GM13976 (cell line): Measurements from ENCODE around the gene ANKMY2.

Source experiments
- DNase-seq: peaks from one replicate; pipeline ENCODE4 v3.0.0; 2012; ENCODE audit warnings: low spot score
- CTCF ChIP-seq: IDR thresholded peaks from 2 replicates; pipeline ENCODE4 v1.5.1; 2012; ENCODE audit warnings: borderline replicate concordance, mild to moderate bottlenecking; ENCODE audit not compliant: insufficient read depth; ENCODE audit errors: extremely low read depth, missing control alignments, control extremely low read depth
- in situ Hi-C: fragments of 300-500 bp; cut with MboI; formaldehyde crosslinking; loops from one replicate; pipeline ENCODE4 v1.12.0; 2022; ENCODE audit warnings: low sequenced_read_pairs, mixed read lengths, inconsistent platforms; ENCODE audit not compliant: unreplicated experiment

The ANKMY2 gene

DNA sequence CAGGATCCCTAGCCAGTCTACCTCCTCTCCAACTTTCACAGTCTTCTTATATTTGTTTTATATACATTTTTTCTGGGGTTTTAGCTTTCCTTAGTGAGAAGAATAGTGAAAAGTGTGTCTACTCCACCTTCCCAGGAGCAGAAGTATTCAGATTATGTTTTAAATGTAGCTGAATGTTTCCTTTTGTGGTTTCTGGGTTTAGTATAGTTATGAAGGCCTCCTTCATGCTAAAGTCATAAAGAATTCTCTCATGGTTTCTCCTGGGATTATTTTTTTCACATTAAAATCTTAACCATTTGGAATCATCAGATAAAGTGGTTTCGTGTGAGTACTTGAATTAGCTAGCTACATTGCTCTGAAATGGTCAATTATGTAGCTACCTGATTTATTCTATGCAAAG lies 50.9 kb downstream of the ANKMY2 start:
- no peak for DNase-seq

DNA sequence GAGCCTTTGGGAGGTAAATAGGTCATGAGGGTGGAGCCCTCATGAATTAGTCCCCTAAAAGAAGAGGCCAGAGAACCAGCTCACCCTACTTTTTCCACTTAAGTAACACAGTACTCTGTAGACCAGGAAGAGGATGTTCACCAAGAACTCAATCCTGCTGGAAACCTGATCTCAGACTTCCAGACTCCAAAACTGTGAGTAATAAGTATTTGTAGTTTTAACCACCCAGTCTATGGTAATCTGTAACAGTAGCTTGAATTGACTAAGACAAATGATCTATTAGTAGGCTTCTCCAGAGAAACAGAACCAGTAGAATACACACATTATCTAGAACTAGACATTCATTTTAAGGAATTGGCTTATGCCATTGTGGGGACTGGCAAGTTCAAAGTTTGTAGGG lies 51.5 kb downstream of the ANKMY2 start:
- in situ Hi-C loops = no loop called here
- no peak for DNase-seq
- no peak for TF ChIP-seq CTCF

More for the DNA sequence above, 50.9 kb downstream of the ANKMY2 start:
- no peak for TF ChIP-seq CTCF
- in situ Hi-C loops = no loop called here

DNA sequence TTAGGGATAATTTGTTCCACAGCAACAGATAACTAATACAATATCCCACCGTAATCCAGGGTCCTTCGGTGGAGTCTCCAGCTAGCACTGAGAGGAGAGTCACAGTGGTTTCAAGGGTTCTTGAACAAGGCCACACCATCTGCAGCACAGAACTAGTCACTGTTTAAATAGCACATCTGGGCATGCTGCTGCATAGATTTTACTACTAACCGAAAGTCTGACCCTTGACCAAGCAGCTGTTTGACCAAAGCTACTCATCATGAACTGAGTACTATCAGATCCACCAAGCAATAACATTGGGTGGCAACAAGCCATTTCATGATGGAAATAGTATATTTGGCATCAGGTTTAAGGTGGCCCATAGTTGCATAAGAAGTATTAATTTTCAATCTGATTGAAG lies 53.2 kb downstream of the ANKMY2 start:
- TF ChIP-seq CTCF = no peak
- in situ Hi-C loops = no loop called here
- no peak for DNase-seq

GRCh38 chr7:16590424-16590823 lies 55.1 kb downstream of the ANKMY2 start:
- DNase-seq = no peak
- in situ Hi-C loops = no loop called here

GRCh38 chr7:16589881-16590280 lies 55.7 kb downstream of the ANKMY2 start:
- no peak for TF ChIP-seq CTCF
- no peak for DNase-seq
- in situ Hi-C loops = no loop called here

More at GRCh38 chr7:16590424-16590823, 55.1 kb downstream of the ANKMY2 start:
- no peak for TF ChIP-seq CTCF

- TF ChIP-seq CTCF = no peak
- in situ Hi-C loops = no loop called here
- no peak for DNase-seq
Observed at GRCh38 chr7:16587790-16588189, 57.8 kb downstream of the ANKMY2 start.

DNA sequence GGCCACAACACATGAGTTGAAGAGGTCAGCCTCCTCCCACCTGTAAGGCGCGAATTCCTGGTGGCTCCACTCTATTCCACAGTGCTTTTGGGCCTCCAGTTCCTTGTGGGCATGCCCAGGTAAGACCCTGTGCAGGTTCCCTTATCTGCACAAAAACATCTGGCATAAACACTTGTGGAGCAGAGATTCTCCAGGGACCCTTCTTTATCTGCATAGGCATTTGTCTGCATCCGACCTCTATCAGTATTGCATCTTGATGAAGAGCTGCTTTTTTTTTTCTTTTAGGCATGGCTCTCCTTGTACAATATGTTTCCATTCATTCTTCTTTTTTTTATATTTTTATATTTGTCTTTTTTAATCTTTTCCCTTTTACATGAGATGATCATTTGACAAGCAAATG lies 58.4 kb downstream of the ANKMY2 start:
- no peak for TF ChIP-seq CTCF
- DNase-seq = no peak
- in situ Hi-C loops = no loop called here
